SHP77 treated with DMSO at 0.1 percent for 48 hours (cell line): ENCODE data around the gene LRP5.
"Not testable (repeated sequence)": the region's sequence is repeated elsewhere in the genome, so short reads cannot be mapped to it uniquely, and the experiment has no call there.

Experiments used
- DNase-seq: peaks from one replicate; lab custom pipeline; 2025; lab: John Stamatoyannopoulos, UW

LRP5 gene

GRCh38 chr11:68392822-68393221 is 80.4 kb downstream of the LRP5 start:
- DNase-seq = no peak

DNA sequence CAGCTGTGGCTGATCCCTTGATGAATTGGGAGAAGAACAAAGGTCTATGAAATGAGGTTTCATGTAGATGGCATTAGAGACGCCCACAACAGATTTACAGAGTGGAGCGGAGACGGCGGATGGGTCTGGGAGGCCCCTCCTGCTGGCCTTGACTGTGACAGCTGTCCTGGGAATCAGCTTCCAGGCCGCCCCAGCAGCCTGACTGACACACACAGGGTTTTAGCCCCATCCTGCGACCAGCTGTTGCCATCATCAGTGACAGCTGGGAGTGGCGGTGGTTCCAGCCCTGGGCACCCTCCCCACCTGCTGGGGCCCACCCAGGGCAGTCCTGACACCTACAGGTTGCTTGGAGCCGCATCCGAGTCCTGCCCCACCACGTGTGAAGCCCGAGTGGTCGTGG is 84.1 kb downstream of the LRP5 start:
- no peak for DNase-seq

GRCh38 chr11:68397256-68397655 is 84.9 kb downstream of the LRP5 start:
- no peak for DNase-seq

GRCh38 chr11:68398995-68399851 is 86.8 kb downstream of the LRP5 start:
- no peak for DNase-seq

DNA sequence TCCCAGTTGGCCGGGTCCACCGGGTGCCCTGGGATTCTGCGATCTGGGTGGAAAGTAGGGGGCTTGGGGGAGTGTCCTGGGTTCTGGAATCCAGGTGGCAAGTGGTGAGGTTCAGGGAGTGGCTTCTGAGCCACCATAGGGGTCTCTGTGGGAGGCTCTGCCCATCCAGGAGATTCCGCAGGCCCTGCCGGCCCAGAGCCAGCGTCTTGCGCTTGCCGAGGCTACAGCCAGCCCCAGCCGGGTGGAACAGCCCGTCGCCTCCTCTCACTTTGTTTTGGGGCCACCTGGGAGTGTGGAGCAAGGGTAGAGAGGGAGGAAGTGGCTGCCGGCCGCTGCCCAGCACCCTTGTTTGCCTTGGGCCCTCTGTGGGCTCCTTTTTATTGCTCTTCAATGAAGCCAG is 87.5 kb downstream of the LRP5 start:
- no peak for DNase-seq

DNA sequence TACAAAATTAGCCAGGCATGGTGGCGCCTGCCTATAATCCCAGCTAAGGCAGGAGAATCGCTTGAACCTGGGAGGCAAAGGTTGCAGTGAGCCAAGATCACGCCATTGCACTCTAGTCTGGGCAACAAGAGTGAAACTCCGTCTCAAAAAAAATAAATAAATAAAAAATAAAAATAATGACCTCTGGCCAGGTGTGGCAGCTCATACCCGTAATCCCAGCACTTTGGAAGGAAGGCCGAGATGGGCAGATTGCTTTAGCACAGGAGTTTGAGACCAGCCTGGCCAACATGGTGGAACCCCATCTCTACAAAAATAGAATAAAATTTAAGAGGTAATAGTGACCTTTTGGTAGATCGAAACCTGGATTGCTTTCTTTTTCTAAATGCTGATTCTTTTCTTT is 88.2 kb downstream of the LRP5 start:
- not testable (repeated sequence) for DNase-seq

DNA sequence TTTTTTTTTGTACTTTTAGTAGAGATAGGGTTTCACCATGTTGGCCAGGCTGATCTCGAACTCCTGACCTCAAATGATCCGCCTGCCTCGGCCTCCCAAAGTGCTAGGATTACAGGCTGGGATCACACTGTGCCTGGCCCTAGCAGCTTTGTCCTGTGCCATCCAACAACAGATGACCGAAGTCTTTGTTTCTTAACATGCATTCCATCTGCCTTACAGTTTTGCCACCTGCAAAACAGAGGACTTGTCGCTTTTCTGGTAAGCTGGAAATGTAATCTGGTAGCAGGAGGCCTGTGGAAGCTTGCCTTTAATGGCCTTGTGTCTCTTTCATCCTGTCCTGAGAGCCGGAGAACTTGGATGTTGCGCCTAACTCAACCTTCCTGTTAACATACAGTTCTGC is 89.5 kb downstream of the LRP5 start:
- DNase-seq = no peak

DNA sequence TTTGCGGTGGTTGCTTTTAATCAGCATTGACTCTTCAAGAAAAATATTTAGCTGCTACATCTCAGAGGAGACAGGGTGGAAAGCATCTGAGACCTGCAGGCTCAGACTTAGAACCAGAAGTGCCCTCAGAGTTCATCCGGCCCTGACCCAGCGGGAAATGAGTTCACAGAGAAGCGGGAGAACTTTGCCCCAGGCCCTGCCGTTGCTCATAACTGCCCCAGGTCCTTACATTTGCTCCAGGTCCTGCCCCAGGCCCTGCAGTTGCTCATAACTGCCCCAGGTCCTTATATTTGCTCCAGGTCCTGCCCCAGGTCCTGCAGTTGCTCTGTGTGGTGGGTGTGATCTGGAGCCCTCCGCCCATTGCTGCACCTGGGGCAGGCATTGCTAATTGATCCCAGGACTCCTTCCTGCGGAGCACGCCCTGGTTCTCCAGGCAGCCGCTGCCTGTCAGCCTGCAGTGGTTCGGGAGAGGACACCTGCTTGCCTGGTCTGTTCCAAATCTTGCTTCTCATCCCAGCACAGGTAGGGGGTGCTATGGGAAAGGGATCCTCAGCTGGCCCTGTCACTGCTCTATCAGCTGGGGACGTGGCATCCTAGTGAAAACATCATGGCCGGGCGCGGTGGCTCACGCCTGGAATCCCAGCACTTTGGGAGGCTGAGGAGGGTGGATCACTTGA is 90.1 kb downstream of the LRP5 start:
- DNase-seq = no peak

DNA sequence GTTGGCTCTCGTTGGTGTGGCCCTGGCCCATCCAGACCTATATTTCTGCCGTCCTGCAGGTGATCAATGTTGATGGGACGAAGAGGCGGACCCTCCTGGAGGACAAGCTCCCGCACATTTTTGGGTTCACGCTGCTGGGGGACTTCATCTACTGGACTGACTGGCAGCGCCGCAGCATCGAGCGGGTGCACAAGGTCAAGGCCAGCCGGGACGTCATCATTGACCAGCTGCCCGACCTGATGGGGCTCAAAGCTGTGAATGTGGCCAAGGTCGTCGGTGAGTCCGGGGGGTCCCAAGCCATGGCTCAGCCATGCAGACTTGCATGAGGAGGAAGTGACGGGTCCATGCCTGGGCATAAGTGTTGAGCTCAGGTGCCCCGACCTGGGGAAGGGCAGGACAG is 91.0 kb downstream of the LRP5 start:
- DNase-seq = no peak

GRCh38 chr11:68403831-68404230 is 91.4 kb downstream of the LRP5 start:
- no peak for DNase-seq

DNA sequence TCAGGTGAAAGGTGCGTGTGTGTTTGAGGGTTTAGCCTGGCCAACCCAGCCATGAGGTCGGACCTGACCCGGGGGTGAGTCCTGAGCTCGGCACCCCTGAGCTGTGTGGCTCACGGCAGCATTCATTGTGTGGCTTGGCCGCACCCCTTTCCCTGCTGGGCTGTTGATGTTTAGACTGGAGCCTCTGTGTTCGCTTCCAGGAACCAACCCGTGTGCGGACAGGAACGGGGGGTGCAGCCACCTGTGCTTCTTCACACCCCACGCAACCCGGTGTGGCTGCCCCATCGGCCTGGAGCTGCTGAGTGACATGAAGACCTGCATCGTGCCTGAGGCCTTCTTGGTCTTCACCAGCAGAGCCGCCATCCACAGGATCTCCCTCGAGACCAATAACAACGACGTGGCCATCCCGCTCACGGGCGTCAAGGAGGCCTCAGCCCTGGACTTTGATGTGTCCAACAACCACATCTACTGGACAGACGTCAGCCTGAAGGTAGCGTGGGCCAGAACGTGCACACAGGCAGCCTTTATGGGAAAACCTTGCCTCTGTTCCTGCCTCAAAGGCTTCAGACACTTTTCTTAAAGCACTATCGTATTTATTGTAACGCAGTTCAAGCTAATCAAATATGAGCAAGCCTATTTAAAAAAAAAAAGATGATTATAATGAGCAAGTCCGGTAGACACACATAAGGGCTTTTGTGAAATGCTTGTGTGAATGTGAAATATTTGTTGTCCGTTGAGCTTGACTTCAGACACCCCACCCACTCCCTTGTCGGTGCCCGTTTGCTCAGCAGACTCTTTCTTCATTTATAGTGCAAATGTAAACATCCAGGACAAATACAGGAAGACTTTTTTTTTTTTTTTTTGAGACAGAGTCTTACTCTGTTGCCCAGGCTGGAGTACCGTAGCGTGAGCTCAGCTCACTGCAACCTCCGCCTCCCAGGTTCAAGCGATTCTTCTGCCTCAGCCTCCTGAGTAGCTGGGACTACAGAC is 94.2 kb downstream of the LRP5 start:
- DNase-seq = no peak

GRCh38 chr11:68408512-68408911 is 96.1 kb downstream of the LRP5 start:
- no peak for DNase-seq

DNA sequence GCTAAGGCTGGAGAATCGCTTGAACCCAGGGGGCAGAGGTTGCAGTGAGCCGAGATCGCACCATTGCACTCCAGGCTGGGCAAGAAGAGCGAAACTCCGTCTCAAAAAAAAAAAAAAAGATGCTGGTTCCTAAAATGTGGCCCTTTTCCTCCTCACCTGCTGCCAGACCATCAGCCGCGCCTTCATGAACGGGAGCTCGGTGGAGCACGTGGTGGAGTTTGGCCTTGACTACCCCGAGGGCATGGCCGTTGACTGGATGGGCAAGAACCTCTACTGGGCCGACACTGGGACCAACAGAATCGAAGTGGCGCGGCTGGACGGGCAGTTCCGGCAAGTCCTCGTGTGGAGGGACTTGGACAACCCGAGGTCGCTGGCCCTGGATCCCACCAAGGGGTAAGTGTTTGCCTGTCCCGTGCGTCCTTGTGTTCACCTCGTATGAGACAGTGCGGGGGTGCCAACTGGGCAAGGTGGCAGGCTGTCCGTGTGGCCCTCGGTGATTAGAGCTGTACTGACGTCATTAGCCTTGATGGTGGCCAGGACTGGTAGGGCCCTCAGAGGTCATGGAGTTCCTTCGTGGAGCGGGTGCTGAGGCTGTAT is 97.5 kb downstream of the LRP5 start:
- no peak for DNase-seq

DNA sequence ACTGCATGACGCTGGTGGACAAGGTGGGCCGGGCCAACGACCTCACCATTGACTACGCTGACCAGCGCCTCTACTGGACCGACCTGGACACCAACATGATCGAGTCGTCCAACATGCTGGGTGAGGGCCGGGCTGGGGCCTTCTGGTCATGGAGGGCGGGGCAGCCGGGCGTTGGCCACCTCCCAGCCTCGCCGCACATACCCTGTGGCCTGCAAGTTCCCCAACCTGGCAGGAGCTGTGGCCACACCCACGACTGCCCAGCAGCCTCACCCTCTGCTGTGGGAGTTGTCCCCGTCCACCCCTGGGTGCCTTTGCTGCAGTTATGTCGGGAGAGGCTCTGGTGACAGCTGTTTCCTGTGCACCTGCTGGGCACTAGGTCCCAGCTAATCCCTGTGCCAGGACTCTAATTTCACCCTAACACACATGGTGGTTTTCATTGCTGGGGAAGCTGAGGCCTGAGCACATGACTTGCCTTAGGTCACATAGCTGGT is 99.2 kb downstream of the LRP5 start:
- DNase-seq = peak; percentile 53

DNA sequence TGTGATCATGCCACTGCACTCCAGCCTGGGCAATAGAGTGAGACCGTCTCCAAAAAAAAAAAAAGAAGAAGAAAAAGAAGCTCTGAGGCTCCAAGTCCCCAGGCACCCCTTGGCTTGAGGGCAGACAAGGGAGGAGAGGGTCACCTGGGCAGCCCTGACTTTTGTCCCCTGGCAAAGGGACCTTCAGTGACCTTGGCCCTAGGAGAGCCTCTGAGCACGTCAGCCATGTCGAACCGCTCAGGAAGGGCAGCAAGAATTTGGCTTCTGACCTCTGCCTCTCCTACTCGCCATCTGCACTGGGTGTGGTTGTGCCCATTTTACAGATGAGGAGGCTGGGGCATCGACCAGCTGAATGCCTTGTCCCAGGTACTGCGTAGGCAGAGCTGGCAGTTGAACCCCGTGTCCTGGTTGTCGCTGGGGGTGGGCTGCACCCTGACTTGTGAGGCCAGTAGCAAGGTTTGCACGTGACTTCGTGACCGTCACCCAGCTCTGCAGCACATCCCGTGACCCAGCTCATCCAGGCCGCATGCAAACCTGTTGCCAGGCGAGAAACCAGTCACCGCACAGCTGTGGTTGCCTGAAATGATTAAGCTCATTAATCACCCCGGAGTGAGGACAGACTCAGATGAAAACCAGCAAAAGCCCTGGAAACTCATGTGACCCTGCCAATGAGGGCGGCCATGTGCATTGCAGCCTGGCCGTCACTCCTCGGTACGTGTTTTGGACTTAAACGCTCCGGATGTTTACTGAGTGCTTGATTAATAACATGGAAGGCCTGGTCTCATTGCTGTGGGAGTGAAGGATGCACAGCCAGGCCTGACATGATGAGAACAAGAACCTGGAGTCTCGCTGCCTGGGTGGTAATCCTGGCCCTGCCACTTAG is 100.4 kb downstream of the LRP5 start:
- DNase-seq = no peak

DNA sequence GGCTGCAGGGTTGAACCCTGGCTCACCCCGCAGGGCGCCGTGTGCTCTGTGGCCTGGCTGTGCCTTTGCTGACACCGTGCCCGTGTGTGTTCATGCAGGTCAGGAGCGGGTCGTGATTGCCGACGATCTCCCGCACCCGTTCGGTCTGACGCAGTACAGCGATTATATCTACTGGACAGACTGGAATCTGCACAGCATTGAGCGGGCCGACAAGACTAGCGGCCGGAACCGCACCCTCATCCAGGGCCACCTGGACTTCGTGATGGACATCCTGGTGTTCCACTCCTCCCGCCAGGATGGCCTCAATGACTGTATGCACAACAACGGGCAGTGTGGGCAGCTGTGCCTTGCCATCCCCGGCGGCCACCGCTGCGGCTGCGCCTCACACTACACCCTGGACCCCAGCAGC is 101.2 kb downstream of the LRP5 start:
- no peak for DNase-seq

DNA sequence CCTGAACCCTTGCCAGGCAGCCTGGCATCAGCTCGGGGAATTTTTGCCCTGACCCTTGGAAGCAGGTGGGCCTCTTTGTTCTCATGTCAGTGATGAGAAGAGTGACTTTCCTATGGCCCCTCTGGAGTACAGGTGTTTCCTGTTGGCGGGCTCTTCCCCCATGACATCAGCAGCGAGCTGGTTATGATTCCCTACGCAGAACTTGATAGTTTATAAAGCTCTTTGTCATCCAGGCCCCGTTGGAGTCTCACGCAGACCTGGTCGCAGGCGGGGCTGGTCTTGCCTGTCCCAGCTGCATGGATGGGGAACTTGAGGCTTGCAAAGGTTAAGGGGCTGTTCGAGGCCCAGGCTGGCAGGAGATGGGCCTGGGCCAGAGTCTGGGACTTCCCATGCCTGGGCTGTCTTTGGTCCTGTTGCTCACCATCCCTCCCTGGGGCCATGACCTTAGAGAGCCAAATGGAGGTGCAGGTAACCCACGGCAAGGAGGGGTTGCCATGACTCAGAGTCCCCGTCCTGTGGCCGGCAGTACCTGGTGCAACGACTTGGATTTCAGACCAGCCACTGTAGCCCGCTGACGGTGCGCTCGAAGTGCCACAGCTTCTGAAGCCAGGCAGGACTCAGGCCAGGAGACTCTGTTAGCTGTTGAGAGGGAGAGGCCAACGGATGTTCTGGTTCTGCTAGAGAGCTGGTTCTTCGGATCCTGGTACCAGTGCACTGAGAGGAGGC is 102.3 kb downstream of the LRP5 start:
- DNase-seq = no peak

DNA sequence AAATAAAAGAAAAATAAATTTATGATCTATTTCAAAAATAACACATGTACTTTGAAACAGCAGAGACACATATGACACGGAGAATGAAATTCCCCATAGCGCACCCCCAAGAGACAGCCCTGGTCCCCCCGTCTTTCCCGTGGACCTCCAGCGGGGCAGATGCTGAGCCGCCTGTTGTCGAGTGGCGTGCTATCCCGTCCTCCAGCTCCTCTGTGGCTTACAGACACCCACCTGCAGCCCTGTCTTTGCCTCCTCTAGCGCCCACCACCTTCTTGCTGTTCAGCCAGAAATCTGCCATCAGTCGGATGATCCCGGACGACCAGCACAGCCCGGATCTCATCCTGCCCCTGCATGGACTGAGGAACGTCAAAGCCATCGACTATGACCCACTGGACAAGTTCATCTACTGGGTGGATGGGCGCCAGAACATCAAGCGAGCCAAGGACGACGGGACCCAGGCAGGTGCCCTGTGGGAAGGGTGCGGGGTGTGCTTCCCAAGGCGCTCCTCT is 103.7 kb downstream of the LRP5 start:
- DNase-seq = no peak

GRCh38 chr11:68418648-68419047 is 106.3 kb downstream of the LRP5 start:
- DNase-seq = no peak

DNA sequence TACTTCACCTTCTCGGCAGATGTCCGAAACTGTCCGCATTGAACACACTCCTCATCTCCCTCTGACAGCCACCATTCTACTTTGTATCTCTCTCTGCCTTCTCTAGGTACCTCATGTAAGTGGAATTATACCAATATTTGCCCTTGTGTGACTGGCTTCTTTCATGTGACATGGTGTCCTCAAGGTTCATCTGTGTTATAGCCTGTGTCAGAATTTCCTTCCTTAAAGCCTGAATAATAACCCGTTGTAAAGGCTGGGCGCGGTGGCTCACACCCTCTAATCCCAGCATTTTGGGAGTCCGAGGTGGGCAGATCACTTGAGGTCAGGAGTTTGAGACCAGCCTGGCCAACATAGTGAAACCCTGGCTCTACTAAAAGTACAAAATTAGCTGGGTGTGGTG is 107.8 kb downstream of the LRP5 start:
- DNase-seq = no peak
